NAMALWA (cell line): Measurements from ENCODE around the gene BLOC1S4.
"Not testable (repeated sequence)": the region's sequence is repeated elsewhere in the genome, so short reads cannot be mapped to it uniquely, and the experiment has no call there.

Source experiments
- DNase-seq: peaks from one replicate; pipeline ENCODE4 v3.0.0-alpha.2; 2015; ENCODE audit warnings: low spot score

Gene BLOC1S4

DNA sequence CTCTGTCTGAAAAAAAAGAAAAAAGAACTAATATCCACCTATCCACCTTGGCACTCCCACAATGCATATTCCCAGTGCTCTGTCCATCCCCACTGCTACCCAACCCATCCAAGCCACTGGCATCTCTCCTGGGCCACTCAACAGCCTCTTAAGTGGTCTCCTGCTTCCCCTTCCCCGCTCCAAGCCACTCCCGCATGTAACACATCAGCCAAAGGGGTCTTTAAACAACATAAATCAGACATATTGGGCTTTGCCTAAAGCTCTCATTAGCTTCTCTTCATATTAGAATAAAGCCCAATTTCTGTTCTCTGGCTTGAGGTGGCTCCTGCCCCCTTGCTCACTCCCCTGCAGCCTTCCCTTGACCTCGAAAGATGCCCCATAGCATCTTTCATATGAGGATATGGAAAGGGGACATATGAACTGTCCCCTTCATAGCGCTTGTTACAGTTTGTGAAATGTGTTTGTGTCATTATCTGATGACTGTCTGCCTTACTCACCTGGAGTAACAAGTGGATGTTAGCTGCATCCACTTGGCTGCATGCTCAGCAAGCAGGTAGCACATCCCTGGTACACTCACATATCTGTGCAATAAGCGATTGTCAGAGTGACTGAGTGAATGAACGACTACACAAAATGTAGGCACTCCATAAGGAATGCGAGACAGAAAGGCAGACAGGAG, 3.1 kb downstream of the BLOC1S4 start:
- no peak for DNase-seq

- DNase-seq: no peak
Observed at GRCh38 chr4:6719611-6720179, 3.7 kb downstream of the BLOC1S4 start.

DNA sequence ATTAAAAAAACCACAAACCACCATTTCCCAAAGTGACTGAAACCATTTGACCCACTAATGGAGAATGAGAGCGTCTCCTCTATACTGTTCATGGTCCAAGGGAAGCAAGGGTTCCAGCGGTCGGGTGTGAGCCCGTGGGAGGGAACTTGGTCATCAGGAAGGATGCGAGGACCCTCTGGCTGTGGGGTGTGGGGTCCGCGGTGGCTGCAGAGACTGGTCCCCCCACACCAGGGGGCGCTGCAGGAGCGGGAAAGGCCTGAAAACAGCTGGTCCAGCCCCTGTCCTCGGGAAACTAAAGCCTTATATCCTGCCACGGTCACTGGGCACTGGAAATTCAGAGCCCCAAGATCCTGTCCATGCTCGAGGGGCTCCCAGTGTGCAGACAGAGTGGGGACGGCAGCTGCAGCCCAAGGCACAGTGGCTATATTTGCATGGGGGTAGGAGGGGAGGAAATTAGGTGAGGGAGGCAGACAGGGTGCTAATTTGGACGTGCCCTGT, 4.3 kb downstream of the BLOC1S4 start:
- peak; percentile 79 for DNase-seq

- DNase-seq: no peak
Observed at GRCh38 chr4:6721121-6721520, 5.1 kb downstream of the BLOC1S4 start.

- DNase-seq: no peak
Observed at GRCh38 chr4:6722891-6723290, 6.9 kb downstream of the BLOC1S4 start.

- DNase-seq: no peak
Observed at GRCh38 chr4:6723851-6724250, 7.9 kb downstream of the BLOC1S4 start.

DNA sequence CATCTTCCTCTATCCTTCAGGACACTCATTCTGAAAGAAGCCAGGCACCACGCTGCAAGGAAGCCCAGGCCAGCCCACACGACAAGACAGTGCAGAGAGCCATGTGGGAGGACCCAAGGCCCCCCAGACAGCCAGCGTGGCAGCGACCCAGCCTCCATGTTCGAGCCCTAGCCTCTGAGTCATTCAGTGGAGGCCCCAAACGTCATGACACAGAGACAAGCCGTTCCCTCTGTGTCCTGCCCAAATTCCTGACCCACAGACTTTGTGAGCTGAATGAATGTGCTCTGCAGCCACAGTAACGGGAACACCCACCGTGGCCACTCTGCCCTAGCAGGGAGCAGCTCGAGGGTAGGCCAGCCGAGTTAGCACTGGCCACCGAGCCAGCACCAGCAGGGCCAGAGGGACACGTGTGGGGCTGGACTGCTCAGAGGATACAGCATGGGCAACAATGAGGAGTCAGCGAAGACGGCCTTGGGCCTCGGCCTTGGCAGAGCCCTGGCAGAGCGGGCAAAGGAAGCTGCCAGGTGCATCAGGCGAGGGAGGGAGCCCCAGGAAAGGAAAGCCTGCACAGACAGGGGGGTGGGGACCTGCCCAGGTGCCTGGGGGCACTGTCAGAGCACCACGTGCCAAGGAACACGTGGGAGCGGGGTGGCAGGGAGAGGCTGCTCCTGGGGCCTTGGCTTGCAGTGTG, 8.6 kb downstream of the BLOC1S4 start:
- no peak for DNase-seq

GRCh38 chr4:6725427-6725961, 9.5 kb downstream of the BLOC1S4 start:
- not testable (repeated sequence) for DNase-seq

- DNase-seq: no peak
Observed at GRCh38 chr4:6727081-6727942, 11.3 kb downstream of the BLOC1S4 start.

DNA sequence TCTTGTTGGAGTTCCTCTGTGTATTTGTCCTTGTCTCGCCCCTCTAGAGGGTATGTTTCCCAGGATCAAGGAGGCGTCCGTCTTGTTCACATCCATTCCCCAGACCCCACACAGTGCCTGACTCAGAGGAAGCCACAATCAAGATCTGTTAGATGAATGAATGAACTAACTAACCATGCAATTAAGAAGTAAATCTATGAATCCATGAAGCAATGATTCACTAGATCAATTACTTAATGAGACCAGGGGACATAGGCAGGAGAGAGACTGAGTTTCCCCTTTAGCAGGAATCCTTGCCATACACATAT, 11.9 kb downstream of the BLOC1S4 start:
- DNase-seq: no peak

DNA sequence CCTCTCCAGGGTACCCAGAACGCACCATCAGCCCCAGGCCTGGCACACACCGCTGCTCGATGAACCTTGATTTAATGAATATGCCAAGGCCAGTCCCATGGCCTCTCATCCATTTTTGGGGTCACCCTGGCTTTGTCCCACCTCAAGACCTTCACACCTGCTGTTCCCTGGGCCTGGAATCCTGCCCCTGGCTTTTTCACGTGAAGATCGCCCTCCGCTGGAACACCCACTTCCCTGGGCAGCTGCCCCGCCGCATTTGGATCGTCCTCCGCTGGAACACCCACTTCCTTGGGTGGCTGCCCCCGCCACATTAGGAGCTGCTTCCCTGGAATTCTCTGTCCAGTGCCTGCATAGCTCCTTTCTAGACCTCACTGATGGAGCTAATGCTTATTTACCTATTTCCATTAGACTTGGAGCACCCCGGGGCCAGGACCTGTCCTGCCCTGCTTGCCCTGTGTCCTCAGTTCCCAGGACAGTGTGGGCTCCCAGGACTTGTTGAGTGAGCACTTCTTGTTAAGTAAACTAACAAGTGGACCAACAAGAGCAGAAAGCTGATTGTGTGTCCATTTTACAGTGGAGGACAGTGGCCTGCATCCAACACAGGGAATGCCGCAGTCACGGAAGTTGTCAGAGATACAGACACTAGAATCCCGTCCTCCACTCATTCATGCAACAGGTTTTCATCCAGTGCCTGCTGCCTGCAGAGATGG, 12.5 kb downstream of the BLOC1S4 start:
- DNase-seq: no peak

- no peak for DNase-seq
Observed at GRCh38 chr4:6730603-6731317, 14.8 kb downstream of the BLOC1S4 start.

GRCh38 chr4:6731318-6731675, 15.3 kb downstream of the BLOC1S4 start:
- DNase-seq: no peak

GRCh38 chr4:6731780-6732179, 15.8 kb downstream of the BLOC1S4 start:
- no peak for DNase-seq

DNA sequence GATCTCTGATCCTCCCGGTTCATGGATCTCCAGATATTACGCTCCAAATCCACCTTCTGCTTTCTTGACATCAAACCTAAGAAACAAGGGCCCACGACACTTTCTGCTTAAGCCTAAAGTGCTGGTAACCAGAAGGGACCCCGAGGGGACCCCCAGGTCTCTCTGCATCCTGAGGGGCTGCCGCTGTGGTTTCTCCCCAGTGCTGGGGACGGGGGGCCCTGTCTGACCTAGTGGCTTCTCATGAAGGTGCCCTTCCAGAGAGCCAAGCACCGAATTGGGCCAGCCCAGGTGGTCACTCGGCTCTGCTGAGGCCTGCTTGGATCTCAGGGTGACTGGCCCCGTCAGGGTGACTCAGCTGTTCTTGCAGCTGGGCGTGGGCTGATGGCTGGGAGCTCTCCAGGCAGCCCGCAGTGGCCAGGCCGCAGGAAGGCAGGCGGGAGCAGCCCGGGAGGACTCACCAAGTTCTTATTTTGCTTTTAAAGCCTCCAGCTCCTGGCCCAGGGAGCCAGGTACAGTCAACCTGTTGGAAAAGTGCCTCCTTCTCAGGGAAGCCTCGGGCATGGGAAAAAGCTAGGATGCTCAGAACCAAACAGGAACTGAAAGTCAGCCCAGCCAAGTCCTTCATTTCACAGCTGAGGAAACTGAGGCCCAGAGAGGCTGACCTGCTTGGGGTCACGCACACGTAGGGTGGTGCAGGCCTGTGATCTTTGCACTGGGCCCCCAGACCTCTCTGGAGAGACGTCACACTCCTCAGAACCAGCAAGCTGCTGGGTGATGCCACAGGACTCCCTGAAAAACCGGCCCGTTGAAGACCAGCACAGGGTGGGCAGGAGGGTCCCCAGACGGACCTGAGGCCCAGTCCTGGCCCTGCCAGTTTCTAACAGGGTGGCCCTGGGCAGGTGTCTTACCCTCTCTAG, 16.7 kb downstream of the BLOC1S4 start:
- DNase-seq: no peak

GRCh38 chr4:6733358-6734164, 17.6 kb downstream of the BLOC1S4 start:
- no peak for DNase-seq

DNA sequence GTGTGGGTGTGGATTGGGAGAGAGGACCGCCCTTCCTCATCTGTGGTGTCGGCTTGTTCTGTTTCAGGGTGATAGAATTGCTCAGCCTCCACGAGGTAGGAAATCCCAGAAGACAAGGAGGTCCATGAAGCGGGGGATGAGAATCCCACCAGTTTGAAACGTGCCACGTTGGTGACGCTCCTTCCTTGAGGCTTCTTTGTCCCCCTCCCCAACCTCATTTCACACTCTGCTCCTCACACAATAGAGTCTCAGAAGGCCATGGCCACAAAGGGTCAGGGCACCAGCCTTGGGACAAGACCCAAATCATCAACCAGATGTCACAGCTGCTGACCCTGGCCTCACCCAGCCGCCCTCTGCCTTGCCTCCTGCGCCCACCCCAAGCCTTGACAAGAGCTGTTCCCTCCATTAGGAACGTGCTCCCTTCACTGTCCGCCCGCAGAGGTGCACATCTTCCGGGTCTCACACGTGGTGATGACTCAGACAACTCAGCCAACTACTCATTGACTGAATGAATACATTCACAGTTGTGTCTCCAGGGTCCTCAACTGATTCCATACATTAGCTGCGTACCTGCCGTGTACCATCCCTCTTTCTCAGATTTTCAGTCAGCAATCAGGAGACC, 18.3 kb downstream of the BLOC1S4 start:
- DNase-seq: no peak

DNA sequence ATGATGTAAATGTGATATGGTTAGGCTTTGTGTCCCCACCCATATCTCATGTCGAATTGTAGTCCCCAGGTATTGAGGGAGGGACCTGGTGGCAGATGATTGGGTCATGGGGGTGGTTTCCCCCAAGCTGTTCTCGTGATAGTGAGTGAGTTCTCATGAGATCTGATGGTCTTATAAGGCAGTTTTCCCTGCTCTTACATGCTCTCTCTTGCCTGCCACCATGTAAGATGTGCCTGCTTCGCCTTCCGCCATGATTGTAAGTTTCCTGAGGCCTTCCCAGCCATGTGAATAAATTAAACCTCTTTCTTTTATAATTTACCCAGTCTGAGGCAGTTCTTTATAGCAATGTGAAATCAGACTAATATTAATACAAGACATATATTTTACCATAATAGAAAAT, 23.9 kb downstream of the BLOC1S4 start:
- DNase-seq: no peak

- no peak for DNase-seq
Observed at GRCh38 chr4:6740347-6740746, 24.4 kb downstream of the BLOC1S4 start.
